ENCODE results near the gene CDK6.

- TF ChIP-seq POLR2A (IDR thresholded peaks at IDR 0.05; ENCODE audit: extremely low read depth, insufficient read length) (no peak), MAX (IDR thresholded peaks at IDR 0.05; ENCODE audit: low read depth, low read length) (no peak), MYC (IDR thresholded peaks at IDR 0.05; ENCODE audit: low read depth, low read length) (no peak)
- TF ChIP-seq, protein P1, sequence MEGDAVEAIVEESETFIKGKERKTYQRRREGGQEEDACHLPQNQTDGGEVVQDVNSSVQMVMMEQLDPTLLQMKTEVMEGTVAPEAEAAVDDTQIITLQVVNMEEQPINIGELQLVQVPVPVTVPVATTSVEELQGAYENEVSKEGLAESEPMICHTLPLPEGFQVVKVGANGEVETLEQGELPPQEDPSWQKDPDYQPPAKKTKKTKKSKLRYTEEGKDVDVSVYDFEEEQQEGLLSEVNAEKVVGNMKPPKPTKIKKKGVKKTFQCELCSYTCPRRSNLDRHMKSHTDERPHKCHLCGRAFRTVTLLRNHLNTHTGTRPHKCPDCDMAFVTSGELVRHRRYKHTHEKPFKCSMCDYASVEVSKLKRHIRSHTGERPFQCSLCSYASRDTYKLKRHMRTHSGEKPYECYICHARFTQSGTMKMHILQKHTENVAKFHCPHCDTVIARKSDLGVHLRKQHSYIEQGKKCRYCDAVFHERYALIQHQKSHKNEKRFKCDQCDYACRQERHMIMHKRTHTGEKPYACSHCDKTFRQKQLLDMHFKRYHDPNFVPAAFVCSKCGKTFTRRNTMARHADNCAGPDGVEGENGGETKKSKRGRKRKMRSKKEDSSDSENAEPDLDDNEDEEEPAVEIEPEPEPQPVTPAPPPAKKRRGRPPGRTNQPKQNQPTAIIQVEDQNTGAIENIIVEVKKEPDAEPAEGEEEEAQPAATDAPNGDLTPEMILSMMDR (IDR thresholded peaks at IDR 0.05; ENCODE audit: low read depth, low read length): no peak
Observed at GRCh38 chr7:92614660-92615174, 221.7 kb downstream of the CDK6 start.

All from NB4 (cell line).